HepG2 (cell line): ENCODE data around the gene IRF7. TPM values are rescaled to one million over a fixed set of nuclear protein-coding genes. Genes with fewer than 3 reads are reported as not detected.

ENCODE experiments used
- ATAC-seq: fragments of 200-7000 bp; cut with Tn5 transposase; 3 replicates; pipeline ENCODE4 v1.9.1; 2020; ENCODE audit warnings: mild to moderate bottlenecking, moderate library complexity
- BruUV-seq: library from RNA; stranded (reverse); fragments of 400-500 nt; replicated peaks from 2 replicates; lab custom pipeline; 2021; lab: Mats Ljungman, UMichigan
- CTCF ChIA-PET: fragments of 300-600 bp; formaldehyde crosslinking; extraction: SDS; loops from one replicate; lab custom pipeline; 2021; ENCODE audit warnings: low total read pairs, inconsistent platforms, low intra/inter-chr PET ratio; lab: Yijun Ruan, JAX
- POLR2A ChIA-PET: fragments of 350-600 bp; sonication (Branson Sonifier 250); formaldehyde crosslinking; loops from one replicate; lab custom pipeline; 2020; ENCODE audit warnings: antibody characterized with exemption, inconsistent platforms; lab: Yijun Ruan, JAX
- DNase-seq: peaks from one replicate; pipeline ENCODE4 v3.0.0-alpha.2; 2015; ENCODE audit warnings: low spot score
- FAIRE-seq: peaks from 3 replicates; lab custom pipeline; 2011; peaks lifted over from hg19 to GRCh38; lab: Jason Lieb, UNC
- H2AFZ ChIP-seq: one replicate; pipeline ENCODE4 v1.6.1; 2011; ENCODE audit warnings: low read length, inconsistent platforms
- H3K27ac ChIP-seq: fragments of 300-600 bp; 3 replicates; pipeline ENCODE4 v1.8.0; 2011; ENCODE audit warnings: mixed run types, mild to moderate bottlenecking, mixed read lengths, low read length, inconsistent platforms; ENCODE audit not compliant: insufficient read depth; ENCODE audit errors: extremely low read length
- H3K27me3 ChIP-seq, 2 experiments: fragments of 200-600 bp in 1 of 2; 2 replicates in 1 of 2; 3 replicates in 1 of 2; pipeline versions ENCODE4 v1.6.0 to v1.8.0; 2011; ENCODE audit warnings: low read length in 2 of 2, mild to moderate bottlenecking in 2 of 2, moderate library complexity in 2 of 2, inconsistent platforms in 1 of 2; ENCODE audit not compliant: insufficient read depth in 2 of 2, control insufficient read depth in 1 of 2
- H3K36me3 ChIP-seq, 2 experiments: fragments of 200-600 bp in 1 of 2; replicated peaks in 1 of 2; 2 replicates in 1 of 2; 3 replicates in 1 of 2; pipeline versions ENCODE4 v1.5.1 to v1.8.0; 2011; ENCODE audit warnings: low read length in 2 of 2, inconsistent platforms in 1 of 2; ENCODE audit not compliant: insufficient read depth in 2 of 2, control insufficient read depth in 1 of 2
- H3K4me1 ChIP-seq: 2 replicates; pipeline ENCODE4 v1.5.1; 2012; ENCODE audit warnings: low read length, inconsistent platforms; ENCODE audit not compliant: insufficient read depth
- H3K4me2 ChIP-seq: 2 replicates; pipeline ENCODE4 v1.6.0; 2011; ENCODE audit warnings: low read depth, low read length, inconsistent platforms
- H3K4me3 ChIP-seq, 3 experiments: fragments of 200-600 bp in 1 of 3; sonication (generic), shearing (Covaris generic) in 1 of 3; replicated peaks in 1 of 3; 2 replicates each; pipeline ENCODE4 v1.5.1; 2011 to 2016; ENCODE audit warnings: low read length in 3 of 3, inconsistent platforms in 2 of 3, low read depth in 2 of 3, mild to moderate bottlenecking in 2 of 3, control low read depth in 1 of 3, mixed read lengths in 1 of 3; ENCODE audit not compliant: insufficient read depth in 1 of 3
- H3K79me2 ChIP-seq: one replicate; pipeline ENCODE4 v1.6.1; 2011; ENCODE audit warnings: low read length, inconsistent platforms; ENCODE audit not compliant: insufficient read depth
- H3K9ac ChIP-seq: 2 replicates; pipeline ENCODE4 v1.6.0; 2011; ENCODE audit warnings: mild to moderate bottlenecking, low read depth, low read length, inconsistent platforms; ENCODE audit not compliant: insufficient read depth
- H3K9me3 ChIP-seq: 2 replicates; pipeline ENCODE4 v1.5.1; 2012; ENCODE audit warnings: mild to moderate bottlenecking, low read length
- H4K20me1 ChIP-seq: 2 replicates; pipeline ENCODE4 v1.6.0; 2011; ENCODE audit warnings: inconsistent platforms, mild to moderate bottlenecking, low read length, moderate library complexity; ENCODE audit not compliant: insufficient read depth
- AGO2 ChIP-seq: fragments of 200-400 bp; formaldehyde crosslinking; optimal IDR thresholded peaks from 2 replicates; pipeline ENCODE3; 2017; ENCODE audit warnings: mild to moderate bottlenecking, low read depth, low read length, moderate library complexity
- FOXA3 ChIP-seq: IDR thresholded peaks from 2 replicates; pipeline ENCODE4 v1.6.1; 2016; ENCODE audit warnings: missing genetic modification reagents, missing compliant biosample characterization
- JARID2 ChIP-seq: sonication (generic); formaldehyde crosslinking; IDR thresholded peaks from 2 replicates; pipeline ENCODE4 v1.8.1; 2023; ENCODE audit warnings: missing genetic modification reagents, inconsistent platforms; ENCODE audit not compliant: insufficient replicate concordance
- RARA ChIP-seq: IDR thresholded peaks from 2 replicates; pipeline ENCODE4 v1.6.1; 2016; ENCODE audit warnings: missing genetic modification reagents, missing compliant biosample characterization
- SIX1 ChIP-seq: sonication (generic); formaldehyde crosslinking; IDR thresholded peaks from 2 replicates; pipeline ENCODE4 v1.4.0; 2020; ENCODE audit warnings: missing genetic modification reagents, borderline replicate concordance
- ZNF883 ChIP-seq: sonication (generic); formaldehyde crosslinking; IDR thresholded peaks from 2 replicates; pipeline ENCODE4 v1.5.1; 2020; ENCODE audit warnings: mild to moderate bottlenecking, missing genetic modification reagents; ENCODE audit errors: not compliant biosample characterization
- WGBS: methylation state at CpG from one replicate; pipeline ENCODE4 v1.1.6; 2017; ENCODE audit warnings: low lambda C conversion rate; 5-methylcytosine and 5-hydroxymethylcytosine counted together
- in situ Hi-C: cut with HindIII; loops from 2 replicates; pipeline ENCODE4 v1.10.0; 2017; ENCODE audit warnings: low pct_unique_long_range_greater_than_20kb; ENCODE audit not compliant: extremely low pct_ligation_motif_present
- intact Hi-C: fragments of 100-400 bp; cut with micrococcal nuclease; formaldehyde crosslinking; loops from one replicate; pipeline ENCODE4 v1.10.0; 2022; ENCODE audit not compliant: unreplicated experiment
- polyA plus RNA-seq, 8 experiments: library from polyadenylated mRNA; depleted of rRNA in 3 of 8; stranded (reverse) in 7 of 8; unstranded in 1 of 8; fragments of >200 nt; fragmentation: Illumina TruSeq in 4 of 8; extraction: Trizol in 4 of 8; gene quantifications; 2 replicates each; pipeline versions ENCODE4 v1.2.1 to v1.2.3, GENCODE V29; 2011 to 2016; ENCODE audit warnings: low read depth in 4 of 8, missing spikeins in 1 of 8, mixed read lengths in 1 of 8; ENCODE audit not compliant: insufficient read depth in 1 of 8
- total RNA-seq, 5 experiments: library from RNA; depleted of rRNA; stranded (reverse); fragments of >200 nt; fragmentation: Illumina TruSeq; extraction: Trizol; gene quantifications; 2 replicates each; pipeline ENCODE4 v1.2.3, GENCODE V29; 2016; ENCODE audit warnings: low read depth in 1 of 5
- TF ChIP-seq, protein P1 (sequence below): sonication (generic); formaldehyde crosslinking; IDR thresholded peaks from 2 replicates; pipeline ENCODE4 v1.4.0; 2020; ENCODE audit warnings: missing genetic modification reagents, borderline replicate concordance

The IRF7 gene
- total and polyA plus RNA-seq, 2 of the 13 experiments (the other 11 are each of a cell fraction or from before 2014, with no cell fraction given): not detected

DNA sequence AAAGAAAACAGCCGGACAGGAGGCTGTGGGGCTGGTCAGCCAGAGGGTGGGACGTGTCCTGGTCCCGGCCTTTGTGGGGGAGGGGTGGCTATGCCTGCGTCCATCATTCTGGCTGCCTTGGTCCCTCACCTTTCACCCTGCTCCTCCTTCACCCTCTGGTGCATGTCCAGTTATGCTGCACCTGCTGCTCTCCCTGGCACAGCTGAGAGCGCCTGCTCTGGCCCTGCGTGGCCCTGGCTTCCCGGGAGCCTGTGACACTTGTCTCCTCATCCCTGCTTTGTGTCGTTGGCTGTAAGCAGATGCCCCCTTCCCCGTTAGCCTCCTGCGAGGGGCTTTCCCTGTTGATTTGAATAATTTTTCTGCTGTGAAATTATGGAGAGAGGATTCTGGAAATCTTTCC lies 22.8 kb downstream of the IRF7 start:
- POLR2A ChIA-PET: no interaction called here

DNA sequence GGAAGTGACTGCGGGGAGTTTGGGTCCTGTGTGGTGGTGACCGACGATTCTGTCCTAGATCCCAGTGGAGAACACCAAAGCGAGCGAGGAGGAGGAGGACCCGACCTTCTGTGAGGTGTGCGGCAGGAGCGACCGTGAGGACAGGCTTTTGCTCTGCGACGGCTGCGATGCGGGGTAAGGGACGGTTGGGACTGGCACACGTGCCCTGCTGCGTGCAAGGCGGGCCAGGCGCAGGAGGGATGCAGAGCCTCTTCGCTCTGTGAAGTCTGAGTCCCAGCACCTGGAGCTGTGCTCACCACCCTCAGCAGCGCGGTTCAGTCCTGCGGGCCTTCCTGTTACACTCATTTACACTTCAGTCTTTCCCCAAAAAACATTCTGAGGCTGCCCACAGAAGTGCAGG lies 23.2 kb downstream of the IRF7 start:
- H2AFZ ChIP-seq: no peak overlapping the region
- DNase-seq: no peak
- H4K20me1 ChIP-seq: peaks cover 15% of the 10 kb centered on the region; the same call in 1 of the 2 replicates
- intact Hi-C loops: no loop called here
- H3K9ac ChIP-seq: no peak overlapping the region
- peaks cover 26% of the 10 kb centered on the region for H3K4me1 ChIP-seq
- no peak overlapping the region for H3K4me2 ChIP-seq
- no peak overlapping the region for H3K27ac ChIP-seq
- TF ChIP-seq RARA: no peak
- TF ChIP-seq ZNF883 (CRISPR knock-in tag): peak; percentile 29
- TF ChIP-seq JARID2 (CRISPR knock-in tag): no peak
- peak; percentile 46 for TF ChIP-seq AGO2
- TF ChIP-seq FOXA3 (CRISPR knock-in tag): no peak
- TF ChIP-seq, protein P1, sequence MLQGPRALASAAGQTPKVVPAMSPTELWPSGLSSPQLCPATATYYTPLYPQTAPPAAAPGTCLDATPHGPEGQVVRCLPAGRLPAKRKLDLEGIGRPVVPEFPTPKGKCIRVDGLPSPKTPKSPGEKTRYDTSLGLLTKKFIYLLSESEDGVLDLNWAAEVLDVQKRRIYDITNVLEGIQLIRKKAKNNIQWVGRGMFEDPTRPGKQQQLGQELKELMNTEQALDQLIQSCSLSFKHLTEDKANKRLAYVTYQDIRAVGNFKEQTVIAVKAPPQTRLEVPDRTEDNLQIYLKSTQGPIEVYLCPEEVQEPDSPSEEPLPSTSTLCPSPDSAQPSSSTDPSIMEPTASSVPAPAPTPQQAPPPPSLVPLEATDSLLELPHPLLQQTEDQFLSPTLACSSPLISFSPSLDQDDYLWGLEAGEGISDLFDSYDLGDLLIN (CRISPR knock-in tag): no peak
- ATAC-seq: no peak
- peaks cover 41 to 81% of the 10 kb centered on the region in 2 experiments for H3K36me3 ChIP-seq
- CTCF ChIA-PET: no interaction called here
- H3K4me3 ChIP-seq: no peak overlapping the region
- H3K9me3 ChIP-seq: no peaks in the 10 kb centered on the region
- 99% methylated on average over 22 of the region's 22 CpGs for WGBS
- POLR2A ChIA-PET: no interaction called here
- peaks cover 25% of the 10 kb centered on the region for H3K79me2 ChIP-seq
- in situ Hi-C loops: no loop called here
- BruUV-seq: no TSS peak
- FAIRE-seq: no peak
- H3K27me3 ChIP-seq: no peaks in the 10 kb centered on the region

More for the DNA sequence above, 22.8 kb downstream of the IRF7 start:
- WGBS: 98% methylated on average over 10 of the region's 10 CpGs
- ATAC-seq: no peak
- Histone ChIP-seq H3K9me3 (no peaks in the 10 kb centered on the region), H3K4me3 (no peak overlapping the region), H3K79me2 (peaks cover 25% of the 10 kb centered on the region), H2AFZ (no peak overlapping the region), H3K36me3 (peaks cover 44 to 84% of the 10 kb centered on the region in 2 experiments), H3K9ac (no peak overlapping the region), H3K27ac (no peak overlapping the region), H3K4me1 (peaks cover 22% of the 10 kb centered on the region), H4K20me1 (peaks cover 11% of the 10 kb centered on the region; the same call in 1 of the 2 replicates), H3K4me2 (no peak overlapping the region), H3K27me3 (no peaks in the 10 kb centered on the region)
- BruUV-seq: no TSS peak
- in situ Hi-C loops: no loop called here
- DNase-seq: no peak
- CTCF ChIA-PET: no interaction called here
- no peak for FAIRE-seq
- TF ChIP-seq ZNF883 (CRISPR knock-in tag): peak; percentile 9
- no peak for TF ChIP-seq SIX1
- intact Hi-C loops: no loop called here
